HepG2 (cell line): ENCODE results near the gene MAB21L4. TPM values are rescaled to one million over a fixed set of nuclear protein-coding genes. Genes with fewer than 3 reads are reported as not detected.

Experiments
- HNF4A ChIP-seq: sonication (generic); formaldehyde crosslinking; IDR thresholded peaks from 2 replicates; pipeline ENCODE4 v1.4.0; 2020; ENCODE audit warnings: missing genetic modification reagents
- JUND ChIP-seq: sonication (generic); formaldehyde crosslinking; IDR thresholded peaks from 2 replicates; pipeline ENCODE4 v1.8.0; 2022; ENCODE audit warnings: mild to moderate bottlenecking, missing genetic modification reagents
- KLF6 ChIP-seq: IDR thresholded peaks from 2 replicates; pipeline ENCODE4 v1.8.0; 2016; ENCODE audit warnings: missing biosample characterization, missing genetic modification reagents
- LBX2 ChIP-seq: sonication (generic); formaldehyde crosslinking; IDR thresholded peaks from 2 replicates; pipeline ENCODE4 v1.5.0; 2020; ENCODE audit warnings: missing genetic modification reagents, mild to moderate bottlenecking, borderline replicate concordance
- MAFF ChIP-seq: IDR thresholded peaks from 2 replicates; pipeline ENCODE4 v1.6.1; 2011; ENCODE audit warnings: low read depth, low read length, improper control_type of control experiment
- MYC ChIP-seq: sonication (generic); formaldehyde crosslinking; IDR thresholded peaks from 2 replicates; pipeline ENCODE4 v1.9.0; 2021; ENCODE audit warnings: missing genetic modification reagents, borderline replicate concordance
- PITX1 ChIP-seq: sonication (generic); formaldehyde crosslinking; IDR thresholded peaks from 2 replicates; pipeline ENCODE4 v1.5.1; 2020; ENCODE audit warnings: mild to moderate bottlenecking, missing genetic modification reagents
- RBFOX2 ChIP-seq: fragments of 200-400 bp; formaldehyde crosslinking; IDR thresholded peaks from 2 replicates; pipeline ENCODE4 v1.6.1; 2017; ENCODE audit warnings: low read depth, mild to moderate bottlenecking, low read length
- SSRP1 ChIP-seq: IDR thresholded peaks from 2 replicates; pipeline ENCODE4 v1.6.1; 2016; ENCODE audit warnings: control low read depth
- ZBTB8A ChIP-seq: sonication (generic); formaldehyde crosslinking; IDR thresholded peaks from 2 replicates; pipeline ENCODE4 v1.4.0; 2020; ENCODE audit warnings: mild to moderate bottlenecking, low read depth, missing genetic modification reagents, borderline replicate concordance
- ZFP36L2 ChIP-seq: sonication (generic); formaldehyde crosslinking; IDR thresholded peaks from 2 replicates; pipeline ENCODE4 v1.4.0; 2020; ENCODE audit warnings: missing genetic modification reagents
- ZNF230 ChIP-seq: sonication (generic); formaldehyde crosslinking; IDR thresholded peaks from 2 replicates; pipeline ENCODE4 v1.4.0; 2020; ENCODE audit warnings: mild to moderate bottlenecking, missing genetic modification reagents
- ZNF253 ChIP-seq: sonication (generic); formaldehyde crosslinking; IDR thresholded peaks from 2 replicates; pipeline ENCODE4 v1.8.0; 2022; ENCODE audit warnings: mild to moderate bottlenecking, missing genetic modification reagents, borderline replicate concordance
- ZNF256 ChIP-seq: sonication (generic); formaldehyde crosslinking; conservative IDR thresholded peaks from 2 replicates; pipeline ENCODE4 v1.4.0; 2020; ENCODE audit warnings: missing genetic modification reagents
- ZNF460 ChIP-seq: sonication (generic); formaldehyde crosslinking; IDR thresholded peaks from 2 replicates; pipeline ENCODE4 v1.5.1; 2020; ENCODE audit warnings: missing genetic modification reagents, mild to moderate bottlenecking, borderline replicate concordance
- ZNF724P ChIP-seq: sonication (generic); formaldehyde crosslinking; IDR thresholded peaks from 2 replicates; pipeline ENCODE4 v1.8.0; 2022; ENCODE audit warnings: missing genetic modification reagents, borderline replicate concordance
- ZNF761 ChIP-seq: sonication (generic); formaldehyde crosslinking; conservative IDR thresholded peaks from 2 replicates; pipeline ENCODE4 v1.4.0; 2020; ENCODE audit warnings: mild to moderate bottlenecking, missing genetic modification reagents
- polyA plus RNA-seq, 8 experiments: library from polyadenylated mRNA; depleted of rRNA in 3 of 8; stranded (reverse) in 7 of 8; unstranded in 1 of 8; fragments of >200 nt; fragmentation: Illumina TruSeq in 4 of 8; extraction: Trizol in 4 of 8; gene quantifications; 2 replicates each; pipeline versions ENCODE4 v1.2.1 to v1.2.3, GENCODE V29; 2011 to 2016; ENCODE audit warnings: low read depth in 4 of 8, missing spikeins in 1 of 8, mixed read lengths in 1 of 8; ENCODE audit not compliant: insufficient read depth in 1 of 8
- total RNA-seq, 5 experiments: library from RNA; depleted of rRNA; stranded (reverse); fragments of >200 nt; fragmentation: Illumina TruSeq; extraction: Trizol; gene quantifications; 2 replicates each; pipeline ENCODE4 v1.2.3, GENCODE V29; 2016; ENCODE audit warnings: low read depth in 1 of 5
- TF ChIP-seq, protein P1 (sequence below): sonication (generic); formaldehyde crosslinking; IDR thresholded peaks from 2 replicates; pipeline ENCODE4 v1.5.1; 2020; ENCODE audit warnings: missing genetic modification reagents, mild to moderate bottlenecking, borderline replicate concordance
- TF ChIP-seq, protein P2 (sequence below): sonication (generic); formaldehyde crosslinking; IDR thresholded peaks from 2 replicates; pipeline ENCODE4 v1.4.0; 2020; ENCODE audit warnings: low read depth, mild to moderate bottlenecking, missing genetic modification reagents
- TF ChIP-seq, protein P3 (sequence below): sonication (generic); formaldehyde crosslinking; IDR thresholded peaks from 2 replicates; pipeline ENCODE4 v1.4.0; 2020; ENCODE audit warnings: mild to moderate bottlenecking, missing genetic modification reagents
- TF ChIP-seq, protein P4 (sequence below), 2 experiments: sonication (generic) in 1 of 2; formaldehyde crosslinking in 1 of 2; IDR thresholded peaks; 2 replicates each; pipeline versions ENCODE4 v1.5.1 to v1.6.1; 2011 to 2020; ENCODE audit warnings: borderline replicate concordance in 1 of 2, low read depth in 1 of 2, low read length in 1 of 2, mild to moderate bottlenecking in 1 of 2, missing genetic modification reagents in 1 of 2, moderate library complexity in 1 of 2
- TF ChIP-seq, protein P5 (sequence below): fragments of 450-650 bp; IDR thresholded peaks from 2 replicates; pipeline ENCODE4 v1.6.1; 2016

Gene MAB21L4
- total and polyA plus RNA-seq, 2 of the 13 experiments (the other 11 are each of a cell fraction or from before 2014, with no cell fraction given), result 3.0 to 14.0 TPM

DNA sequence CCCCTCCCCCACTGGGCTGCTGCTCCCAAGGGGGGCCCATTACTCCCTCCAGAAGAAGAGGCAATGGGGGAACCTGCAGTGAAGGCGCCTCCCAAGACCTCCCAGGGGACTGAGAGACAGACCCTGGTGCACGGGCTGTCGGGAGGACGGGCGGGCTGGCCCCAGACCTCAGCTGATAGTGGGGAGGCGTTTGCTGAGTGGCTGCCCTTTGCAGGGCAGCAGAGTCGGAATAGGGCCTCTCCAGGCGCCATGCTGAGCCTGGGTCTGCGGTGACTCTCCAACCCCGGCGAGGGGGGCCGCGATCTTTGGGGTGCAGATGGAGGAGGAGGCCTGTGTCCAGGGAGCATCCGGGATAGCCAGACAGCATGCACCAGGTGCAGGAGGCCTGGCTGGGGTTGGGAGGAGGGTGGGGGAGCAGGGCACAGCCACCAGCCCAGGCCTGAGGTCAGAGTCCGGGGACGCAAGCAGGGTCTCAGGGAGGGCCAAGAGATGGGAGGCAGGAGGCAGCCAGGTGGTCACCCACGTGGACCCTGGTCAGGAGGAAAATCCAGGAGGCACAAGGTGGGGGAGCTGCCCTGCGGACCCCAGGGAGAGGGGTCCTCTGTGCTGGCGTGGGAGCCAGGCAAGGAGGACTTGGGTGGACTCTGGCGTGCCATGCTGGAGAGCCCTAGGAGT is 21.2 kb upstream of the MAB21L4 start (continued):
- TF ChIP-seq, protein P1, sequence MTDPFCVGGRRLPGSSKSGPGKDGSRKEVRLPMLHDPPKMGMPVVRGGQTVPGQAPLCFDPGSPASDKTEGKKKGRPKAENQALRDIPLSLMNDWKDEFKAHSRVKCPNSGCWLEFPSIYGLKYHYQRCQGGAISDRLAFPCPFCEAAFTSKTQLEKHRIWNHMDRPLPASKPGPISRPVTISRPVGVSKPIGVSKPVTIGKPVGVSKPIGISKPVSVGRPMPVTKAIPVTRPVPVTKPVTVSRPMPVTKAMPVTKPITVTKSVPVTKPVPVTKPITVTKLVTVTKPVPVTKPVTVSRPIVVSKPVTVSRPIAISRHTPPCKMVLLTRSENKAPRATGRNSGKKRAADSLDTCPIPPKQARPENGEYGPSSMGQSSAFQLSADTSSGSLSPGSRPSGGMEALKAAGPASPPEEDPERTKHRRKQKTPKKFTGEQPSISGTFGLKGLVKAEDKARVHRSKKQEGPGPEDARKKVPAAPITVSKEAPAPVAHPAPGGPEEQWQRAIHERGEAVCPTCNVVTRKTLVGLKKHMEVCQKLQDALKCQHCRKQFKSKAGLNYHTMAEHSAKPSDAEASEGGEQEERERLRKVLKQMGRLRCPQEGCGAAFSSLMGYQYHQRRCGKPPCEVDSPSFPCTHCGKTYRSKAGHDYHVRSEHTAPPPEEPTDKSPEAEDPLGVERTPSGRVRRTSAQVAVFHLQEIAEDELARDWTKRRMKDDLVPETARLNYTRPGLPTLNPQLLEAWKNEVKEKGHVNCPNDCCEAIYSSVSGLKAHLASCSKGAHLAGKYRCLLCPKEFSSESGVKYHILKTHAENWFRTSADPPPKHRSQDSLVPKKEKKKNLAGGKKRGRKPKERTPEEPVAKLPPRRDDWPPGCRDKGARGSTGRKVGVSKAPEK (CRISPR knock-in tag), result no peak
- TF ChIP-seq KLF6, result no peak
- TF ChIP-seq, protein P2, sequence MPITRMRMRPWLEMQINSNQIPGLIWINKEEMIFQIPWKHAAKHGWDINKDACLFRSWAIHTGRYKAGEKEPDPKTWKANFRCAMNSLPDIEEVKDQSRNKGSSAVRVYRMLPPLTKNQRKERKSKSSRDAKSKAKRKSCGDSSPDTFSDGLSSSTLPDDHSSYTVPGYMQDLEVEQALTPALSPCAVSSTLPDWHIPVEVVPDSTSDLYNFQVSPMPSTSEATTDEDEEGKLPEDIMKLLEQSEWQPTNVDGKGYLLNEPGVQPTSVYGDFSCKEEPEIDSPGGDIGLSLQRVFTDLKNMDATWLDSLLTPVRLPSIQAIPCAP (CRISPR knock-in tag), result no peak
- TF ChIP-seq, protein P3, sequence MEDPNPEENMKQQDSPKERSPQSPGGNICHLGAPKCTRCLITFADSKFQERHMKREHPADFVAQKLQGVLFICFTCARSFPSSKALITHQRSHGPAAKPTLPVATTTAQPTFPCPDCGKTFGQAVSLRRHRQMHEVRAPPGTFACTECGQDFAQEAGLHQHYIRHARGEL, result no peak
- no peak for TF ChIP-seq ZNF253 (CRISPR knock-in tag)
- no peak for TF ChIP-seq MYC (CRISPR knock-in tag)
- no peak for TF ChIP-seq RBFOX2
- TF ChIP-seq, protein P4, sequence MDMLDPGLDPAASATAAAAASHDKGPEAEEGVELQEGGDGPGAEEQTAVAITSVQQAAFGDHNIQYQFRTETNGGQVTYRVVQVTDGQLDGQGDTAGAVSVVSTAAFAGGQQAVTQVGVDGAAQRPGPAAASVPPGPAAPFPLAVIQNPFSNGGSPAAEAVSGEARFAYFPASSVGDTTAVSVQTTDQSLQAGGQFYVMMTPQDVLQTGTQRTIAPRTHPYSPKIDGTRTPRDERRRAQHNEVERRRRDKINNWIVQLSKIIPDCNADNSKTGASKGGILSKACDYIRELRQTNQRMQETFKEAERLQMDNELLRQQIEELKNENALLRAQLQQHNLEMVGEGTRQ (IDR thresholded peaks at IDR 0.05; ENCODE audit: low read depth, low read length), result no peak
- TF ChIP-seq, protein P4 (CRISPR knock-in tag; IDR thresholded peaks at IDR 0.05; ENCODE audit: borderline replicate concordance), result no peak
- TF ChIP-seq ZBTB8A (CRISPR knock-in tag), result no peak
- no peak for TF ChIP-seq ZFP36L2
- TF ChIP-seq ZNF460 (CRISPR knock-in tag), result 0 out of 2 replicates have a peak, but pooled peaks have one; percentile 24
- TF ChIP-seq PITX1 (CRISPR knock-in tag), result 0 out of 2 replicates have a peak, but pooled peaks have one; percentile 37
- TF ChIP-seq, protein P5, sequence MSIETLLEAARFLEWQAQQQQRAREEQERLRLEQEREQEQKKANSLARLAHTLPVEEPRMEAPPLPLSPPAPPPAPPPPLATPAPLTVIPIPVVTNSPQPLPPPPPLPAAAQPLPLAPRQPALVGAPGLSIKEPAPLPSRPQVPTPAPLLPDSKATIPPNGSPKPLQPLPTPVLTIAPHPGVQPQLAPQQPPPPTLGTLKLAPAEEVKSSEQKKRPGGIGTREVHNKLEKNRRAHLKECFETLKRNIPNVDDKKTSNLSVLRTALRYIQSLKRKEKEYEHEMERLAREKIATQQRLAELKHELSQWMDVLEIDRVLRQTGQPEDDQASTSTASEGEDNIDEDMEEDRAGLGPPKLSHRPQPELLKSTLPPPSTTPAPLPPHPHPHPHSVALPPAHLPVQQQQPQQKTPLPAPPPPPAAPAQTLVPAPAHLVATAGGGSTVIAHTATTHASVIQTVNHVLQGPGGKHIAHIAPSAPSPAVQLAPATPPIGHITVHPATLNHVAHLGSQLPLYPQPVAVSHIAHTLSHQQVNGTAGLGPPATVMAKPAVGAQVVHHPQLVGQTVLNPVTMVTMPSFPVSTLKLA, result peak; percentile 56; the same call in 1 of the 2 replicates
- TF ChIP-seq ZNF724P (CRISPR knock-in tag), result no peak
- no peak for TF ChIP-seq ZNF256 (CRISPR knock-in tag)
- TF ChIP-seq LBX2 (CRISPR knock-in tag), result no peak
- TF ChIP-seq MAFF, result no peak
- no peak for TF ChIP-seq ZNF761 (CRISPR knock-in tag)
- no peak for TF ChIP-seq SSRP1 (CRISPR knock-in tag)
- no peak for TF ChIP-seq JUND (CRISPR knock-in tag)
- no peak for TF ChIP-seq ZNF230
- 0 out of 2 replicates have a peak, but pooled peaks have one; percentile 24 for TF ChIP-seq HNF4A (CRISPR knock-in tag)
